Activated T-helper 1 cell treated with anti-CD3 and anti-CD28 coated beads, Interleukin-12 subunit alpha, Interleukin-12 subunit beta, Interleukin-2, Interleukin-4 antibody, amounts not matched to agents 30 ng/mL and 10 ng/mL and 1 ng/mL, durations not matched to agents 14 hours and 24 hours and 36 hours (primary cell): ENCODE data around the gene NTN4. TPM values are rescaled to one million over a fixed set of nuclear protein-coding genes. Genes with fewer than 3 reads are reported as not detected.
"Not testable (repeated sequence)": the region's sequence is repeated elsewhere in the genome, so short reads cannot be mapped to it uniquely, and the experiment has no call there.

ENCODE experiments used
- DNase-seq: peaks from one replicate; pipeline ENCODE4 v3.0.0; 2021; ENCODE audit warnings: low spot score
- H3K27ac Mint-ChIP-seq: one replicate; pipeline ENCODE4 v1.8.0; 2021; ENCODE audit warnings: mild to moderate bottlenecking, mixed read lengths
- H3K27me3 Mint-ChIP-seq: one replicate; pipeline ENCODE4 v1.8.0; 2022; ENCODE audit warnings: mild to moderate bottlenecking, moderate library complexity, mixed read lengths; ENCODE audit not compliant: insufficient read depth
- H3K36me3 Mint-ChIP-seq: one replicate; pipeline ENCODE4 v1.8.0; 2021; ENCODE audit warnings: low read depth, mixed read lengths
- H3K4me1 Mint-ChIP-seq: one replicate; pipeline ENCODE4 v1.8.0; 2021; ENCODE audit warnings: low read depth, mixed read lengths
- H3K4me3 Mint-ChIP-seq: one replicate; pipeline ENCODE4 v1.8.0; 2021; ENCODE audit warnings: mild to moderate bottlenecking, moderate library complexity, mixed read lengths
- H3K9me3 Mint-ChIP-seq: one replicate; pipeline ENCODE4 v1.8.0; 2021; ENCODE audit warnings: mixed read lengths
- intact Hi-C: fragments of 100-400 bp; cut with micrococcal nuclease; formaldehyde crosslinking; loops from one replicate; pipeline ENCODE4 v1.15.1; 2024
- total RNA-seq: library from RNA; stranded (reverse); gene quantifications from 2 replicates; pipeline ENCODE4 v1.2.3, GENCODE V29; 2022

NTN4 gene
- total RNA-seq, 1 donor from 2014 or later, result not detected

GRCh38 chr12:95626854-95627253 is 163.7 kb downstream of the NTN4 start:
- no peak for DNase-seq
- intact Hi-C loops, result no loop called here
- Mint-ChIP-seq H3K4me1 (no peaks in the 10 kb centered on the region), H3K27me3 (peaks cover 2% of the 10 kb centered on the region), H3K4me3 (no peak overlapping the region), H3K9me3 (no peaks in the 10 kb centered on the region), H3K27ac (no peak overlapping the region), H3K36me3 (no peaks in the 10 kb centered on the region)

GRCh38 chr12:95625012-95625411 is 165.6 kb downstream of the NTN4 start:
- intact Hi-C loops, result no loop called here
- Mint-ChIP-seq H3K4me1 (no peaks in the 10 kb centered on the region), H3K27me3 (peaks cover 2% of the 10 kb centered on the region), H3K4me3 (no peak overlapping the region), H3K9me3 (no peaks in the 10 kb centered on the region), H3K27ac (no peak overlapping the region), H3K36me3 (no peaks in the 10 kb centered on the region)
- no peak for DNase-seq

GRCh38 chr12:95624589-95624988 is 166.0 kb downstream of the NTN4 start:
- Mint-ChIP-seq H3K9me3 (no peaks in the 10 kb centered on the region), H3K36me3 (no peaks in the 10 kb centered on the region), H3K4me1 (no peaks in the 10 kb centered on the region), H3K4me3 (no peak overlapping the region), H3K27ac (no peak overlapping the region), H3K27me3 (peaks cover 2% of the 10 kb centered on the region)
- intact Hi-C loops, result no loop called here
- no peak for DNase-seq

GRCh38 chr12:95623554-95624170 is 166.9 kb downstream of the NTN4 start:
- no peak for DNase-seq
- Mint-ChIP-seq H3K27me3 (peaks cover 2% of the 10 kb centered on the region), H3K27ac (no peak overlapping the region), H3K9me3 (no peaks in the 10 kb centered on the region), H3K4me3 (no peak overlapping the region), H3K4me1 (no peaks in the 10 kb centered on the region), H3K36me3 (no peaks in the 10 kb centered on the region)
- intact Hi-C loops, result loop anchor here (2.0 kb wide), 1 partner anchor 191 kb away; no protein-coding TSS in a partner anchor

- H3K4me1 Mint-ChIP-seq, result no peaks in the 10 kb centered on the region
- no peak overlapping the region for H3K4me3 Mint-ChIP-seq
- DNase-seq, result no peak
- H3K27me3 Mint-ChIP-seq, result peaks cover 2% of the 10 kb centered on the region
- H3K27ac Mint-ChIP-seq, result no peak overlapping the region
- H3K9me3 Mint-ChIP-seq, result no peaks in the 10 kb centered on the region
- intact Hi-C loops, result loop anchor here (2.0 kb wide), 1 partner anchor 192 kb away; no protein-coding TSS in a partner anchor
- no peaks in the 10 kb centered on the region for H3K36me3 Mint-ChIP-seq
Observed at GRCh38 chr12:95622879-95623278, 167.7 kb downstream of the NTN4 start.

- H3K27me3 Mint-ChIP-seq, result peaks cover 2% of the 10 kb centered on the region
- H3K4me1 Mint-ChIP-seq, result no peaks in the 10 kb centered on the region
- intact Hi-C loops, result loop anchor here (2.0 kb wide), 1 partner anchor 193 kb away; no protein-coding TSS in a partner anchor
- DNase-seq, result no peak
- H3K27ac Mint-ChIP-seq, result no peak overlapping the region
- no peak overlapping the region for H3K4me3 Mint-ChIP-seq
- no peaks in the 10 kb centered on the region for H3K36me3 Mint-ChIP-seq
- H3K9me3 Mint-ChIP-seq, result no peaks in the 10 kb centered on the region
Observed at GRCh38 chr12:95621725-95622124, 168.8 kb downstream of the NTN4 start.

- H3K9me3 Mint-ChIP-seq, result no peaks in the 10 kb centered on the region
- H3K27me3 Mint-ChIP-seq, result peaks cover 2% of the 10 kb centered on the region
- no peak overlapping the region for H3K27ac Mint-ChIP-seq
- no peak overlapping the region for H3K4me3 Mint-ChIP-seq
- H3K36me3 Mint-ChIP-seq, result no peaks in the 10 kb centered on the region
- intact Hi-C loops, result no loop called here
- no peak for DNase-seq
- no peaks in the 10 kb centered on the region for H3K4me1 Mint-ChIP-seq
Observed at GRCh38 chr12:95620171-95620570, 170.4 kb downstream of the NTN4 start.

- H3K4me1 Mint-ChIP-seq, H3K36me3 Mint-ChIP-seq, H3K9me3 Mint-ChIP-seq, H3K4me3 Mint-ChIP-seq, H3K27me3 Mint-ChIP-seq, DNase-seq, intact Hi-C loops, H3K27ac Mint-ChIP-seq: not testable (repeated sequence)
Observed at GRCh38 chr12:95616470-95616869, 174.1 kb downstream of the NTN4 start.

GRCh38 chr12:95615749-95616148 is 174.8 kb downstream of the NTN4 start:
- DNase-seq, result no peak
- Mint-ChIP-seq H3K4me3 (no peak overlapping the region), H3K9me3 (no peaks in the 10 kb centered on the region), H3K27me3 (no peaks in the 10 kb centered on the region), H3K4me1 (no peaks in the 10 kb centered on the region), H3K27ac (no peak overlapping the region), H3K36me3 (no peaks in the 10 kb centered on the region)
- intact Hi-C loops, result no loop called here

GRCh38 chr12:95614390-95614982 is 176.1 kb downstream of the NTN4 start:
- no peak for DNase-seq
- Mint-ChIP-seq H3K4me1 (no peaks in the 10 kb centered on the region), H3K9me3 (no peaks in the 10 kb centered on the region), H3K27ac (no peak overlapping the region), H3K4me3 (no peak overlapping the region), H3K36me3 (no peaks in the 10 kb centered on the region), H3K27me3 (no peaks in the 10 kb centered on the region)
- intact Hi-C loops, result no loop called here

GRCh38 chr12:95613021-95613420 is 177.5 kb downstream of the NTN4 start:
- intact Hi-C loops, result no loop called here
- H3K4me1 Mint-ChIP-seq, result no peaks in the 10 kb centered on the region
- H3K27me3 Mint-ChIP-seq, result peaks cover 2% of the 10 kb centered on the region
- no peaks in the 10 kb centered on the region for H3K9me3 Mint-ChIP-seq
- no peaks in the 10 kb centered on the region for H3K36me3 Mint-ChIP-seq
- no peak for DNase-seq
- no peak overlapping the region for H3K4me3 Mint-ChIP-seq
- no peak overlapping the region for H3K27ac Mint-ChIP-seq

GRCh38 chr12:95611676-95612309 is 178.8 kb downstream of the NTN4 start:
- H3K36me3 Mint-ChIP-seq, result no peaks in the 10 kb centered on the region
- H3K27me3 Mint-ChIP-seq, result peaks cover 2% of the 10 kb centered on the region
- no peak for DNase-seq
- no peaks in the 10 kb centered on the region for H3K4me1 Mint-ChIP-seq
- H3K9me3 Mint-ChIP-seq, result no peaks in the 10 kb centered on the region
- H3K4me3 Mint-ChIP-seq, result no peak overlapping the region
- no peak overlapping the region for H3K27ac Mint-ChIP-seq
- intact Hi-C loops, result no loop called here

GRCh38 chr12:95608252-95609033 is 182.1 kb downstream of the NTN4 start:
- Mint-ChIP-seq H3K9me3 (no peaks in the 10 kb centered on the region), H3K27me3 (peaks cover 2% of the 10 kb centered on the region), H3K36me3 (no peaks in the 10 kb centered on the region), H3K27ac (no peak overlapping the region), H3K4me1 (no peaks in the 10 kb centered on the region), H3K4me3 (no peak overlapping the region)
- no peak for DNase-seq
- intact Hi-C loops, result no loop called here
